Measurements from ENCODE around the gene MINDY4B.

Gene MINDY4B

GRCh38 chr3:150905339-150905738 lies at the start of gene MINDY4B:
TSS of gene MINDY4B (minus strand) at chr3:150905439. CDS start at chr3:150905439, 0 bp downstream.
- DNase-seq = no peak

DNA sequence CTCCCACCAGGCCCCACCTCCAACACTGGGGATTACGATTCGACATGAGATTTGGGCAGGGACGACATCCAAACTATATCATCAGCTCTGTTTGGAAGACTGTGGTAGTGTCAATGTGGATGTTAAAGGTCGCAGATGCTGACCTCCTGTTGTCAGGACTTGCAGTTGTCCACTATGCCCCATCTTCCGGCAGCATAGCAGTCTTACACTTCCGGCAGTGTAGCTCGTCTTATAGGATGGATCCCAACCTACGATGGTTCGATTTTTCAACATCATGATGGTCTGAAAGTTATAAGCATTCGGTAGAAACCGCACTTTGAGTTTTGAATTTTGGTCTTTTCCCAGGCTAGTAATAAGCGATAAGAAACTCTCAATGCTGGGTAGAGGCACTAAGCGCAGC lies 46.7 kb upstream of the MINDY4B start:
- no peak for DNase-seq

DNA sequence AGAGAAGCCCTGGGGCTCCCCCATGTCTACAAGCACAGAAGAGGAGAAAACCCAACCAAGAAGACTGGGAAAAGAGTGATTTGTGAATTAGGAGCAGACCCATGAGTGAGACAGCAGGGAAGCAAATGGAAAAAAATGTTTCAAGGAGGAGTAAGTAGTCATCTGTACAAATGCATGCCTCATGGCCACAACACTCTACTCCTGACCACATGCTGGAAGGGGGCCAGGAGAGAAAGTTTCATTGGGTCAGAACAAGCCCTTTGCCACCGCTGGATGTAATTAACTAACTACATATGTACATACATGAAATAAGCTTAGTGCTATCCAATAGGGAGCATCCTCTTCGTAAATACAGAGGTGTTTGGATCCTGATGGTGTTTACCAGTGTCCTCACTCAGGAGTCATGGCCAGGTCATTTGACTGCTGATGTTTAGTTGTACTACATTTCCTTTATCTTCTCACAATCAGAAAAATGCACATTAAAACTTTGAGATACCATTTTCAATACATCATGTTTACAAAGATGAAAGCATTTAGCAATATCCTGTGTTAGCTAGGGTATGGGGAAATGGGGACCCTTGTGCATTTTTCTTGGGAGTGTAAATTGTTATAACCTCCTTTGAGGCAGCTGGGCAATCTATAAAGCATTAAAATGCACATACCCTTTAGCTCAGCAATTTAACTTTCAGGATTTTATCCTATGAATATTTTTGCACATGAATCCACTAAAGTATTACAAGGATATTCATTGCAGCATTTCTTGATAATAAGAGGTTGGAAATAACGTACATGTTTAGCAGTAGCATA lies 40.2 kb upstream of the MINDY4B start:
- DNase-seq = no peak

GRCh38 chr3:150942221-150942620 lies 37.0 kb upstream of the MINDY4B start:
- no peak for DNase-seq

GRCh38 chr3:150936693-150937092 lies 31.5 kb upstream of the MINDY4B start:
- no peak for DNase-seq

DNA sequence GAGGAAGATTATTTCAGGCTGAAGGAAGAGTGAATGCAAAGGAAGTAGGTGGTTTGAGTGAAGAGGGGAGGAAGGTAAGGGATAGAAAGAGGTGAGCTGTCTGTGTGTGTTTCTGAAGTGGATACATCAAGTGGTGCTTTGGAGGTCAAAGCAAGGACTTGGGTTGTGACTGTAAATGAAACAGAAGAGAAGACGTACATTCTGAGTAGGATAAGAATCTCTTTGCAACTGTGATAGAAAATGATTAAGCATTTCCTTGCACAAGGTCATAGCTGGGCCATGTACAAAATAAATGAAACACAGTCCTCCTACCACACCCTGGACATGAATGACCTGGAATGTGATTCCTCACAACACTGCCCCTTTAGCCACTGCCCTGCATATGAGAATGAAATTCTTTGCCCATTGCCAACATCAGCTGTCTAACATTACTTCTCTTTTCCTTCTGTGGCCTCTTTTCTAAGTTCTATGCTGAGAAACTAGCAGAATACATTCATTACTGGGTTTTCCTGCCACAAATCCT lies 28.3 kb upstream of the MINDY4B start:
- DNase-seq = no peak

GRCh38 chr3:150931745-150932144 lies 26.5 kb upstream of the MINDY4B start:
- DNase-seq = no peak

DNA sequence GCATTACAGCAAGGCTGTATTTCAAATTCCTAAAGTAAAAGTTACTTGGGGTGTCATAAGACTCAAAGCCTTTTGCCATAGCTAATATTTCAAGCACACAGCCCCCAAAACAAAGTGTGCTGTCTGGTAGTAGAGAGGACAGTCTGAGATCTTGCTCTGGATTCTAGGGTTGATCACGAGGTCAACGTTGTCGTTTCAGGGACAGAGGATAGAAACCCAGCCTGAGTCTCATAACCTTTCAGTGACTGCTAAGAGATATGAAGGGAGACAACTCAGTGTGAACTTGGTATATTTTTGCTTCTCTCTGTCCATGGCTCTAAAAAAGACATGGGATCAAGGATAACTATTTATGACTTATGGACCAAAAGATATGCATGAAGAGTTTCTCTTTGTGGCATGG lies 25.6 kb upstream of the MINDY4B start:
- DNase-seq = no peak

DNA sequence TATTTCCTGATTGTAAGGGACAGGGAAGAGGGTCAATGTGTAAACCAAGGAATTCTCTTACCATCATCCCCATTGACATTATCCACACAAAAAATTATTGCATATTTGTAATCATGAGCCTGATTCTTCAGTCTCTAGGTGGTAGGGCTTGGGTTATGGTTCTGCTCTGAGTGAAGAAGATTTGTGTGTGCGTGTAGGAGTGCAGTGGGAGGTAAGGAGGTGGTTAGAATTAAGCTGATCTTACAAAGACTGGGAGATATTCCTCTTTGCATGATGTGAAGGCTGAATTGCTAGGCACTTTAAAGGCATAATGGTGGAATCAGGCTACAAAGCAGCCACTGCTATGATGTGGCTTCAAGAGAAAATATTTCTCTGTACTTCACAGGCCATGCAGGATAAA lies 23.0 kb upstream of the MINDY4B start:
- no peak for DNase-seq

DNA sequence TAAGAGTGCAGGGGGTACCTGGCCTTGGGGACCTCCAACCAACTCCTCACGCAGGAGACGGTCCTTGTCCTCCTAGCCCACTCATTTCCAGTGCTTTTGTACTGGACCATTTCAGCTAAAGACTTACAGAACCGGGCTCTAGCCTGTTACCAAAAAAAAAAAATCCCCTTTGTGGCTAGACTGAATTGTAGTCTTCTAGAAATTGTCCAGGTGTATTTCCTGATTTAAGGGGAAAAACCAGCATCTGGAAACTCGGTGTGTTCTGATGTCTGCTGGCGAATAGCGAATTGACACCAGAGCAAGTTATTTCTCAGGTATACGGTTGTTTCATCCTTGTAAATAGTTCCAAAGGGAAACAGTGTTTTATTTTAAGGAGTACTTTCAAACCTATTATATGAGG lies 21.1 kb upstream of the MINDY4B start:
- no peak for DNase-seq

DNA sequence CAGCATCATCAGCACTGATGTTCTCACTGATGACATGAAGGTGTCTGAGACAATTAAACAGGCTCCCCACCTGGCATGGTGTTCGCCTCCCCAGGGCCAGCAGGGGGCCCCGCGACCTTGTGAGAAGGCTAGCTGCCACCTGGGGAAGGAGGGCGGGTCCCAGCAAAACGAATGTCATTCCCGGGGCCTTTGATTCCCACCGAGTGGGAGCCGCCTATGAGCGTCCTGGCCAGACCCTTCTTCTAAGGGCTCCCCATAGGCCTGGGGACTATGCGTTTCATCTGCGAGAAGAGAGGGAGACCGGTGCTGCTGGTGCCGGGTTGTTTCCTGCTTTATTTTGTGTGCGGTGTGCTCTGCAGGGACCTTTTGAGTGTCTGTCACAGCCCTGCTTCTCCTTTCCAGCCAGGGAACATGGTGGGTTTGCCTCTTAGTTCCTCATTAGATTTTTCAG lies 20.5 kb upstream of the MINDY4B start:
- peak; percentile 40 for DNase-seq

GRCh38 chr3:150922611-150923010 lies 17.4 kb upstream of the MINDY4B start:
- DNase-seq = no peak

DNA sequence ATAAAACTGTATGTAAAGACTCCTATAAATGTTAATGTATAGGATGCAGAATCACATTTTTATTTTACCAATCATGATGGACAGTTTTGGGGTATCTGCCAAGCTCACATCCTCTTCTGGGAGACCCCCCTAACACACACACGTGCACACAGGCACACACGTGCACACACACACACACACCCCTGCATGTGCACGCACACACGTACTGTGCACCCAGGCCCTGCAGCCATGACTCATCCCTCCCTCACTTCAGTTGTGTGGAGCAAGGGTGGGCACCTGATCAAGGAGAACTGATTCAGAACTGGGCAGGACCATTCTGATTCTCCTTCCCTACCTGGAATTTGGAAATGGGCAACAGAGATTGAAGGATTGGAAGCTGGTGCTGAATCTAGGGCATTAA lies 16.0 kb upstream of the MINDY4B start:
- DNase-seq = no peak

GRCh38 chr3:150920236-150920635 lies 15.0 kb upstream of the MINDY4B start:
- no peak for DNase-seq

GRCh38 chr3:150917951-150918350 lies 12.7 kb upstream of the MINDY4B start:
- DNase-seq = no peak

DNA sequence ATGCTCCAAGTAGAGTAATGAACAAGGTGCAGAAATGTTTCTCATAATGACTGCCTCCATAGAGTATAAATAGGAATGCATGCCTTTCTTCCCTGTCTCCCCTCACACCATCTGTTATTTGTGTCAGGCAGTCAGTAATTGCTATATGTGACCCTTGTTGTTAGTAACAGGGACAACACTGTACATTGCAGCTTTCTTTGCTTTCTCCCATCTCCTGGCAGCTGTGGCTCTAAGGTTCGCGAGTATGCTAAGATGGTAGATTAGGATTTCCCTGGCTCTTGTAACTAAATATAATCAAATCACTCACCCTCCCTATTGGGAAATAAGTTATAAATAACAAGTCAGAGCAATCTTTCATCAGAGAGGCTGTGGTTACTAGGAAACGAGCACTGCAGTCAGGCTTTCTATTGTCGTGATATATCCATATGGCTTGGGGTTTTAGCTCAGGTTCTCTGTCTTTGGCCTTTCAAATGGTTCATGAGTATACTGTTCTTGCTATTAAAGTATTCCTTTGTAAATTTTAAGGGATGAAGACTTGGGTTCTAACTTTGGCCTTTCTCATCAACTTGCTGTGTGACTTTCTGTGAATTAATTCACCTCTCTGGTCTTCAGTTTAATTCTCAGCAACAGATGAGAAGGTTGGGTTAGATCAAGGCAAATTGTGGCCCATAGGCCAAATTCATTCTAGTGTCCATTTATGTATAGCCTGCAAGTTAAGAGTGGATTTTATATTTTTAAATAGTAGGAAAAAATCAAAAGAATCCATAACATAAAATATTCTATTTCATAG lies 8.1 kb upstream of the MINDY4B start:
- no peak for DNase-seq

DNA sequence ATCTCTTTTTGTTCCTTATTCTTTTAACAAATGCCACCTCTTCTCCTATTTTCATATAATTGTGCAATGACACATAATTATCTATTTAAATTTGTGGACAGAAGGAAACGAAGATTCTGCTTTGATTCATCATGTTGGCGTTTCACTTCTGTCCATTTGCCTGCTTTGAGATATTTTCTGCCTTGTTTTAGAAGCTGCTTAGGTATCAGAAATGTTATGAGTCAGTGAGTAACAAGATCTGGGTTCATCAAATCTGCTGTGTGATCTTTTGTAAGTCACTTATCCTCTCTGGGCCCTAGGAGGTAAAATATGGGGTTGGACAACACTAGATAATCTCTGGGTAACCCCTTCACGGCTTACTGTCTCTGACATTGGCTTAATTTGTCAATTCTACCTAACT lies 7.3 kb upstream of the MINDY4B start:
- DNase-seq = no peak

- no peak for DNase-seq
Observed at GRCh38 chr3:150911771-150912170, 6.5 kb upstream of the MINDY4B start.

DNA sequence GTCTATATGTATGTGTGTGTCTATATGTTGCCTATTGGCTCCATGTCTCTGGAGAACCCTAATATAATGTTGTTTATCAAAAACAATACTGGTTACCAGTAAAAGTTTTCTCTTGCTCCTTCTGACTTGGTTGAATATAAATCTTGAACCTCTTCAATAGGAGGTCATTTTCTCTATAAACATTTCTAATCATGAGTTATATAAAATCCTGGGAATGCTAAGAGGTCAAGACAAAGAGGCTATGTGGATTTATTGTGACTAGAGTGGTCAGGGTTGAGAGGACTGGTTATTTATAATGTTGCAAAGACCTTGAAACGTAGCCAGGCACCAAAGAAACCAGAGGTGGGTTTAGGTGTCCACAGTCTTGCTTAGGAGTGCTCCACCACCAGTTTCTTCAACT lies 1.2 kb upstream of the MINDY4B start:
- DNase-seq = no peak

- no peak for DNase-seq
Observed at GRCh38 chr3:150905746-150906145, 507 bp upstream of the MINDY4B start.

GRCh38 chr3:150902988-150903387 lies 2.3 kb downstream of the MINDY4B start:
- DNase-seq = no peak

DNA sequence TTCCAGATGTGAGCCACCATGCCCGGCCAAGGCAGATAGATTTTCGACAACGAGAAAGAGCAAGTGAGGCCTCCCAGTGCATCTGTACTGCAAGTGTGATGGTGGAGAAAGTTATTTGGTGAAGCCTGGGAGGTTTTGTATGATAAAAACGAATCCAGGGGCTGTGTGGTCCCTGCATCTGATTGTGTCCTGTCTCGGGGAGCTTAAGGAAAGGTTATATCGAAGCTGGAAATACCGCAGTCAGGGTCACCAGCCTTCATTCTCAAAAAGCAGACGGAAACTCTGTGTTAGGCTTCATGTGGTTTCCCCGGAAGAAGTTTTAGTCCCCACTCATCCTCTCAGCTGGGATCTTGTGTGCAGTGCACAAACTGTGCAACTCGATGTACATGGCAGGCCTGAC lies 3.4 kb downstream of the MINDY4B start:
- DNase-seq = no peak

DNA sequence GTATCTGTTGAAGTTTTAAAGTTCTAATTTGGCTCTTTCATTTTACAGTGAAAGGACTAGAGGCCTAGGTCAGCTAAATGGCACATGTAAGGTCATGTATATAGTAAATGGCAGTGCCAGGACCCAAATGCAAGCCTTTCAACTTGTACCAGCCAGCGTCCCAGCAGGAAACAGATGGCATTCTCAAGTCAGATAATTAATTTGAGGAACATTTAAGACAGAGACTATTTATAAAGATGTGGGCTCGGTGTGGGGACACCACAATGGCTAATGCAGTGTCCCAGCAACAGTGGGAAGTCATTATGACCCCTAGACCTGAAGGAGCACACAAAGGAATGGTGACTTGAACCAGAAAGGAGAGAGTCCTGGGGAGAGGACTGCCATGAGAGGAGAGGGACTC lies 6.1 kb downstream of the MINDY4B start:
- DNase-seq = no peak
